Endometrium (tissue), 2 donors: ENCODE results near the gene CTNNA2.
"Not testable (repeated sequence)": the region's sequence is repeated elsewhere in the genome, so short reads cannot be mapped to it uniquely, and the experiment has no call there.

Experiments used
- FAIRE-seq: peaks from 2 replicates; lab custom pipeline; 2012; peaks lifted over from hg19 to GRCh38; lab: Jason Lieb, UNC
- donor health status: control.
- donor health status: control.

CTNNA2 gene

GRCh38 chr2:80086831-80087230 lies 574.0 kb downstream of the CTNNA2 start:
- FAIRE-seq: no peak

- FAIRE-seq: no peak
Measured at GRCh38 chr2:80091237-80091636, 578.4 kb downstream of the CTNNA2 start.

GRCh38 chr2:80092474-80092873 lies 579.6 kb downstream of the CTNNA2 start:
- FAIRE-seq: no peak

- not testable (repeated sequence) for FAIRE-seq
Measured at GRCh38 chr2:80098503-80098902, 585.7 kb downstream of the CTNNA2 start.

- no peak for FAIRE-seq
Measured at GRCh38 chr2:80102026-80102425, 589.2 kb downstream of the CTNNA2 start.

- FAIRE-seq: no peak
Measured at GRCh38 chr2:80105015-80105640, 592.3 kb downstream of the CTNNA2 start.

GRCh38 chr2:80111185-80111584 lies 598.3 kb downstream of the CTNNA2 start:
- FAIRE-seq: no peak

- no peak for FAIRE-seq
Measured at GRCh38 chr2:80112790-80113189, 599.9 kb downstream of the CTNNA2 start.

- no peak for FAIRE-seq
Measured at GRCh38 chr2:80113399-80113798, 600.5 kb downstream of the CTNNA2 start.

GRCh38 chr2:80114812-80115211 lies 602.0 kb downstream of the CTNNA2 start:
- FAIRE-seq: no peak

GRCh38 chr2:80117401-80117800 lies 604.5 kb downstream of the CTNNA2 start:
- FAIRE-seq: no peak

- FAIRE-seq: no peak
Measured at GRCh38 chr2:80120866-80121265, 608.0 kb downstream of the CTNNA2 start.

GRCh38 chr2:80122675-80123074 lies 609.8 kb downstream of the CTNNA2 start:
- FAIRE-seq: no peak

- no peak for FAIRE-seq
Measured at GRCh38 chr2:80126596-80127189, 613.8 kb downstream of the CTNNA2 start.

GRCh38 chr2:80128080-80128479 lies 615.2 kb downstream of the CTNNA2 start:
- FAIRE-seq: no peak

- FAIRE-seq: no peak
Measured at GRCh38 chr2:80132281-80132680, 619.4 kb downstream of the CTNNA2 start.

- no peak for FAIRE-seq
Measured at GRCh38 chr2:80135001-80135400, 622.1 kb downstream of the CTNNA2 start.

GRCh38 chr2:80136338-80136737 lies 623.5 kb downstream of the CTNNA2 start:
- no peak for FAIRE-seq

- no peak for FAIRE-seq
Measured at GRCh38 chr2:80139001-80139400, 626.1 kb downstream of the CTNNA2 start.

- FAIRE-seq: no peak
Measured at GRCh38 chr2:80141007-80141726, 628.3 kb downstream of the CTNNA2 start.

- no peak for FAIRE-seq
Measured at GRCh38 chr2:80145499-80145898, 632.6 kb downstream of the CTNNA2 start.

- FAIRE-seq: not testable (repeated sequence)
Measured at GRCh38 chr2:80146757-80147156, 633.9 kb downstream of the CTNNA2 start.

GRCh38 chr2:80147690-80148089 lies 634.8 kb downstream of the CTNNA2 start:
- FAIRE-seq: no peak

- FAIRE-seq: no peak
Measured at GRCh38 chr2:80148906-80149305, 636.1 kb downstream of the CTNNA2 start.
